OCI-LY7 (cell line): ENCODE results near the gene EEF1AKMT1. TPM values are rescaled to one million over a fixed set of nuclear protein-coding genes. Genes with fewer than 3 reads are reported as not detected.

Experiments
- BruUV-seq: library from RNA; stranded (reverse); fragments of 400-500 nt; replicated peaks from 2 replicates; lab custom pipeline; 2021; lab: Mats Ljungman, UMichigan
- CTCF ChIA-PET: fragments of 300-600 bp; sonication (Branson Sonifier 250); formaldehyde crosslinking; loops from one replicate; lab custom pipeline; 2022; ENCODE audit warnings: antibody characterized with exemption; ENCODE audit not compliant: unreplicated experiment; lab: Charles Lee
- POLR2A ChIA-PET: fragments of 300-600 bp; sonication (Branson Sonifier 250); formaldehyde crosslinking; loops from one replicate; lab custom pipeline; 2022; ENCODE audit warnings: antibody characterized with exemption; lab: Charles Lee
- DNase-seq: peaks from one replicate; pipeline ENCODE4 v3.0.0-alpha.2; 2015; ENCODE audit warnings: low spot score
- H2AFZ ChIP-seq: fragments of 200-600 bp; sonication (generic), shearing (Covaris generic); 2 replicates; pipeline ENCODE4 v1.6.1; 2014; ENCODE audit warnings: mild to moderate bottlenecking, antibody characterized with exemption, low read length, moderate library complexity
- H3K27ac ChIP-seq: fragments of 200-600 bp; sonication (generic); 2 replicates; pipeline ENCODE4 v1.5.1; 2014; ENCODE audit warnings: mixed run types, low read depth, mild to moderate bottlenecking, moderate library complexity, low read length, inconsistent platforms; ENCODE audit not compliant: poor library complexity, severe bottlenecking
- H3K36me3 ChIP-seq: fragments of 200-600 bp; sonication (generic); 2 replicates; pipeline ENCODE4 v1.6.1; 2014; ENCODE audit warnings: mild to moderate bottlenecking, antibody characterized with exemption, low read length, moderate library complexity, mixed read lengths; ENCODE audit not compliant: insufficient read depth
- H3K4me1 ChIP-seq: fragments of 200-600 bp; sonication (generic); 2 replicates; pipeline ENCODE4 v1.5.1; 2014; ENCODE audit warnings: mild to moderate bottlenecking, low read length; ENCODE audit not compliant: insufficient read depth, poor library complexity, severe bottlenecking
- H3K4me2 ChIP-seq: fragments of 200-600 bp; sonication (generic); 2 replicates; pipeline ENCODE4 v1.6.1; 2014; ENCODE audit warnings: mild to moderate bottlenecking, low read length
- H3K4me3 ChIP-seq: fragments of 200-600 bp; sonication (generic); 2 replicates; pipeline ENCODE4 v1.5.1; 2014; ENCODE audit warnings: mild to moderate bottlenecking, low read depth, low read length; ENCODE audit not compliant: poor library complexity, severe bottlenecking
- H3K79me2 ChIP-seq: fragments of 200-600 bp; sonication (generic); 2 replicates; pipeline ENCODE4 v1.6.1; 2016; ENCODE audit warnings: low read depth, mild to moderate bottlenecking, low read length, moderate library complexity, mixed read lengths; ENCODE audit not compliant: insufficient read depth
- H3K9me2 ChIP-seq: fragments of 200-600 bp; sonication (generic); 2 replicates; pipeline ENCODE4 v1.6.1; 2016; ENCODE audit warnings: mild to moderate bottlenecking, low read length, mixed read lengths; ENCODE audit not compliant: insufficient read depth
- H3K9me3 ChIP-seq: fragments of 200-600 bp; sonication (generic); 2 replicates; pipeline ENCODE4 v1.6.1; 2014; ENCODE audit warnings: mild to moderate bottlenecking, mixed run types, low read length, mixed read lengths
- H4K20me1 ChIP-seq: fragments of 200-600 bp; sonication (generic); 2 replicates; pipeline ENCODE4 v1.6.1; 2014; ENCODE audit warnings: mild to moderate bottlenecking, antibody characterized with exemption, low read length, moderate library complexity, mixed read lengths; ENCODE audit not compliant: insufficient read depth
- EZH2phosphoT487 ChIP-seq: fragments of 200-600 bp; sonication (generic); IDR thresholded peaks from 2 replicates; pipeline ENCODE4 v1.6.1; 2018; ENCODE audit warnings: low read depth, borderline replicate concordance, mild to moderate bottlenecking, mixed run types, antibody characterized with exemption, low read length, moderate library complexity, mixed read lengths
- intact Hi-C: fragments of 100-400 bp; cut with micrococcal nuclease; formaldehyde crosslinking; loops from one replicate; pipeline ENCODE4 v1.10.0; 2022; ENCODE audit not compliant: unreplicated experiment
- total RNA-seq, 2 experiments: library from RNA; depleted of rRNA in 1 of 2; stranded (reverse); fragments of >200 nt in 1 of 2; shearing (Covaris generic) in 1 of 2; gene quantifications; 2 replicates each; pipeline ENCODE4 v1.2.3, GENCODE V29; 2014 to 2022
- TF ChIP-seq, protein P1 (sequence below): fragments of 200-600 bp; sonication (generic); conservative IDR thresholded peaks from 2 replicates; pipeline ENCODE4 v1.5.1; 2014; ENCODE audit warnings: mild to moderate bottlenecking, antibody characterized with exemption, low read length, moderate library complexity, mixed read lengths

Gene EEF1AKMT1
- total RNA-seq, 2 experiments from 2014 or later: 1.5 to 2.5 TPM

DNA sequence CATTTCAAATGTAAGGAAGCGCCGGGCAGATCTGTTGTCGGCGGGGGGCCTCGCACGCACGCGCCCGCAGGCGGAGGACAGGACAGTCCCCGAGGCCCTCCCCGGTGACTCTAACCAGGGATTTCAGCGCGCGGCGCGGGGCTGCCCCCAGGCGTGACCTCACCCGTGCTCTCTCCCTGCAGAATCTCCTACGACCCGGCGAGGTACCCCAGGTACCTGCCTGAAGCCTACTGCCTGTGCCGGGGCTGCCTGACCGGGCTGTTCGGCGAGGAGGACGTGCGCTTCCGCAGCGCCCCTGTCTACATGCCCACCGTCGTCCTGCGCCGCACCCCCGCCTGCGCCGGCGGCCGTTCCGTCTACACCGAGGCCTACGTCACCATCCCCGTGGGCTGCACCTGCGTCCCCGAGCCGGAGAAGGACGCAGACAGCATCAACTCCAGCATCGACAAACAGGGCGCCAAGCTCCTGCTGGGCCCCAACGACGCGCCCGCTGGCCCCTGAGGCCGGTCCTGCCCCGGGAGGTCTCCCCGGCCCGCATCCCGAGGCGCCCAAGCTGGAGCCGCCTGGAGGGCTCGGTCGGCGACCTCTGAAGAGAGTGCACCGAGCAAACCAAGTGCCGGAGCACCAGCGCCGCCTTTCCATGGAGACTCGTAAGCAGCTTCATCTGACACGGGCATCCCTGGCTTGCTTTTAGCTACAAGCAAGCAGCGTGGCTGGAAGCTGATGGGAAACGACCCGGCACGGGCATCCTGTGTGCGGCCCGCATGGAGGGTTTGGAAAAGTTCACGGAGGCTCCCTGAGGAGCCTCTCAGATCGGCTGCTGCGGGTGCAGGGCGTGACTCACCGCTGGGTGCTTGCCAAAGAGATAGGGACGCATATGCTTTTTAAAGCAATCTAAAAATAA is 52.1 kb downstream of the EEF1AKMT1 start:
- Histone ChIP-seq H3K27ac (no peak overlapping the region), H3K4me2 (no peak overlapping the region), H3K4me1 (no peaks in the 10 kb centered on the region), H3K36me3 (no peaks in the 10 kb centered on the region), H2AFZ (no peak overlapping the region), H4K20me1 (no peaks in the 10 kb centered on the region), H3K79me2 (no peaks in the 10 kb centered on the region), H3K9me2 (no peaks in the 10 kb centered on the region), H3K9me3 (no peaks in the 10 kb centered on the region), H3K4me3 (no peak overlapping the region)
- no peak for TF ChIP-seq EZH2phosphoT487
- TF ChIP-seq, protein P1, sequence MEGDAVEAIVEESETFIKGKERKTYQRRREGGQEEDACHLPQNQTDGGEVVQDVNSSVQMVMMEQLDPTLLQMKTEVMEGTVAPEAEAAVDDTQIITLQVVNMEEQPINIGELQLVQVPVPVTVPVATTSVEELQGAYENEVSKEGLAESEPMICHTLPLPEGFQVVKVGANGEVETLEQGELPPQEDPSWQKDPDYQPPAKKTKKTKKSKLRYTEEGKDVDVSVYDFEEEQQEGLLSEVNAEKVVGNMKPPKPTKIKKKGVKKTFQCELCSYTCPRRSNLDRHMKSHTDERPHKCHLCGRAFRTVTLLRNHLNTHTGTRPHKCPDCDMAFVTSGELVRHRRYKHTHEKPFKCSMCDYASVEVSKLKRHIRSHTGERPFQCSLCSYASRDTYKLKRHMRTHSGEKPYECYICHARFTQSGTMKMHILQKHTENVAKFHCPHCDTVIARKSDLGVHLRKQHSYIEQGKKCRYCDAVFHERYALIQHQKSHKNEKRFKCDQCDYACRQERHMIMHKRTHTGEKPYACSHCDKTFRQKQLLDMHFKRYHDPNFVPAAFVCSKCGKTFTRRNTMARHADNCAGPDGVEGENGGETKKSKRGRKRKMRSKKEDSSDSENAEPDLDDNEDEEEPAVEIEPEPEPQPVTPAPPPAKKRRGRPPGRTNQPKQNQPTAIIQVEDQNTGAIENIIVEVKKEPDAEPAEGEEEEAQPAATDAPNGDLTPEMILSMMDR: no peak
- DNase-seq: no peak
- intact Hi-C loops: no loop called here
- BruUV-seq: no TSS peak
- ChIA-PET CTCF (no interaction called here), POLR2A (no interaction called here)

DNA sequence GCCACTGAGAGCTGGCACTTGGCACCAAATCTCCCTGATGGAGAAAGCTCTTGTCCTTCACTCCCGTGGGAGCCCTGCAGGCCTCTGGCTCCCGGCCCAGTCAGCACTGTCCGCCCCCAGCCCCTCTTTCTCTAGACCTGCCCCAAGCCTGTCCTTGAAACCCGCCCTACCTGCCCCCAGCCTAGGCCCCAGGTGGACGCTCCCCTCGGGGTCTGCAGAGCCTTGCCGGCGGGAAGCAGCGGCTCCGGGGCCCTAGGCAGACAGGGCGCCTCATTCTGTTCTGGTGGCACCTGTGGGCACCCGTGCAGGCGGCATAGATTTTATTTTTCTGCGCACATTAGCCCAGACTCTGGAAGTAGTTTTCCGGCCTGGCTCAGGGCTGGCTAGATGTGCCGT is 52.7 kb downstream of the EEF1AKMT1 start:
- ChIA-PET POLR2A (no interaction called here), CTCF (no interaction called here)
- Histone ChIP-seq H3K9me2 (no peaks in the 10 kb centered on the region), H3K79me2 (no peaks in the 10 kb centered on the region), H3K27ac (no peak overlapping the region), H3K4me2 (no peak overlapping the region), H3K4me1 (no peaks in the 10 kb centered on the region), H3K36me3 (no peaks in the 10 kb centered on the region), H2AFZ (no peak overlapping the region), H3K9me3 (no peaks in the 10 kb centered on the region), H3K4me3 (no peak overlapping the region), H4K20me1 (no peaks in the 10 kb centered on the region)
- BruUV-seq: no TSS peak
- intact Hi-C loops: no loop called here
- no peak for DNase-seq
- TF ChIP-seq, protein P1: no peak
- TF ChIP-seq EZH2phosphoT487: no peak

DNA sequence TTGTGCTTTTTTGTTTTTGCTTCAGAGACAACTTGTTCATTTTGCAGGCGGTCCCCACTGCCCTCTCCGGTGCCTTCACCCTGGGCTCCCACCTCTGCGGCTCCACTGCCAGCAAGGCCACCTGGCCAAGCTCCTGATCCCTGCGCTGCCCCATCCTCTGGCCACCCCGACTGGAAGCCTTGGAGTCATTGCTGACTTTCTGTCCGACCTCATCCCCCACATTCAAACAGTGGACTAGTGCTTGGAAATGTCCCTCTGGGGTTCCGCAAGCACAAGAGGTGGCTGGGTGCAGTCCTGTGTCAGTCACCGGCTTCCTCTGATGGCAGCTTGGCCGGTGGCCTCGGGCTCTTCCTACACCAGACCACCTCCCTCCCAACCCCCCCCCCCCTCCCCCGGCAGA is 53.3 kb downstream of the EEF1AKMT1 start:
- H2AFZ ChIP-seq: no peak overlapping the region
- no peaks in the 10 kb centered on the region for H3K36me3 ChIP-seq
- H3K4me2 ChIP-seq: no peak overlapping the region
- no peaks in the 10 kb centered on the region for H3K4me1 ChIP-seq
- no peaks in the 10 kb centered on the region for H3K9me2 ChIP-seq
- ChIA-PET POLR2A (interaction anchor here (0.6 kb wide), 1 partner anchor 66 kb away, joined by 3 read pairs; no protein-coding TSS in a partner anchor), CTCF (no interaction called here)
- no TSS peak for BruUV-seq
- DNase-seq: no peak
- no peaks in the 10 kb centered on the region for H4K20me1 ChIP-seq
- H3K9me3 ChIP-seq: no peaks in the 10 kb centered on the region
- no peak for TF ChIP-seq EZH2phosphoT487
- TF ChIP-seq, protein P1: no peak
- intact Hi-C loops: no loop called here
- no peak overlapping the region for H3K27ac ChIP-seq
- no peak overlapping the region for H3K4me3 ChIP-seq
- no peaks in the 10 kb centered on the region for H3K79me2 ChIP-seq
